NCI-H2107 (cell line): ENCODE results near the gene BBX.

ENCODE experiments used
- DNase-seq: peaks from one replicate; lab custom pipeline; 2025; lab: John Stamatoyannopoulos, UW

The BBX gene

GRCh38 chr3:107752202-107752990, 229.6 kb downstream of the BBX start:
- no peak for DNase-seq

GRCh38 chr3:107753494-107753893, 230.7 kb downstream of the BBX start:
- DNase-seq, result no peak

GRCh38 chr3:107753976-107754375, 231.2 kb downstream of the BBX start:
- DNase-seq, result no peak

- DNase-seq, result no peak
Measured at GRCh38 chr3:107756649-107757048, 233.9 kb downstream of the BBX start.

GRCh38 chr3:107757140-107757539, 234.4 kb downstream of the BBX start:
- DNase-seq, result no peak

GRCh38 chr3:107760144-107760543, 237.4 kb downstream of the BBX start:
- no peak for DNase-seq

- no peak for DNase-seq
Measured at GRCh38 chr3:107761391-107761790, 238.6 kb downstream of the BBX start.

- DNase-seq, result no peak
Measured at GRCh38 chr3:107765524-107765923, 242.8 kb downstream of the BBX start.

- DNase-seq, result no peak
Measured at GRCh38 chr3:107767897-107768605, 245.3 kb downstream of the BBX start.

GRCh38 chr3:107769882-107770281, 247.1 kb downstream of the BBX start:
- DNase-seq, result no peak

GRCh38 chr3:107772016-107772415, 249.3 kb downstream of the BBX start:
- no peak for DNase-seq

- peak; percentile 8 for DNase-seq
Measured at GRCh38 chr3:107775974-107776373, 253.2 kb downstream of the BBX start.

GRCh38 chr3:107781253-107781652, 258.5 kb downstream of the BBX start:
- no peak for DNase-seq

GRCh38 chr3:107782054-107782453, 259.3 kb downstream of the BBX start:
- DNase-seq, result no peak

GRCh38 chr3:107790612-107791011, 267.9 kb downstream of the BBX start:
- no peak for DNase-seq

GRCh38 chr3:107791027-107791426, 268.3 kb downstream of the BBX start:
- no peak for DNase-seq

GRCh38 chr3:107791450-107791849, 268.7 kb downstream of the BBX start:
- no peak for DNase-seq

GRCh38 chr3:107794664-107795443, 272.1 kb downstream of the BBX start:
- DNase-seq, result no peak

- DNase-seq, result no peak
Measured at GRCh38 chr3:107795514-107796094, 272.8 kb downstream of the BBX start.

- DNase-seq, result peak; percentile 5
Measured at GRCh38 chr3:107796791-107797190, 274.0 kb downstream of the BBX start.

GRCh38 chr3:107797586-107797985, 274.8 kb downstream of the BBX start:
- no peak for DNase-seq

GRCh38 chr3:107798381-107798780, 275.6 kb downstream of the BBX start:
- no peak for DNase-seq
